HCT116 (cell line): Measurements from ENCODE around the gene ZNF335.

Source experiments
- CTCF ChIP-seq, 3 experiments: fragments of 200-600 bp in 1 of 3; sonication (generic) in 1 of 3; IDR thresholded peaks in 2 of 3; conservative IDR thresholded peaks in 1 of 3; 2 replicates each; pipeline ENCODE4 v1.5.1; 2012 to 2017; ENCODE audit warnings: low read depth in 2 of 3, low read length in 2 of 3, antibody characterized with exemption in 1 of 3, borderline replicate concordance in 1 of 3, control low read depth in 1 of 3, mild to moderate bottlenecking in 1 of 3, mixed read lengths in 1 of 3, mixed run types in 1 of 3, moderate library complexity in 1 of 3; ENCODE audit not compliant: insufficient read depth in 1 of 3
- EZH2 ChIP-seq: fragments of 200-600 bp; sonication (generic); IDR thresholded peaks from 2 replicates; pipeline ENCODE4 v1.6.1; 2017; ENCODE audit warnings: antibody characterized with exemption, mixed run types
- ZFX ChIP-seq: fragments of 450-650 bp; IDR thresholded peaks from 2 replicates; pipeline ENCODE4 v1.6.1; 2017

- TF ChIP-seq CTCF (IDR thresholded peaks at IDR 0.05 in 2 of 3, conservative IDR thresholded peaks at IDR 0.05 in 1 of 3; ENCODE audit: borderline replicate concordance in 1 of 3, insufficient read depth in 1 of 3, low read depth in 2 of 3, low read length in 2 of 3) (no peak), ZFX (no peak), EZH2 (no peak)
Measured at GRCh38 chr20:45964006-45964400, 8.0 kb downstream of the ZNF335 start.
